GM12878 (cell line): ENCODE data around the gene FOLR2. TPM values are rescaled to one million over a fixed set of nuclear protein-coding genes. Genes with fewer than 3 reads are reported as not detected.

ENCODE experiments used
- ATAC-seq: fragments of 200-7000 bp; cut with Tn5 transposase; 3 replicates; pipeline ENCODE4 v1.9.1; 2020; ENCODE audit warnings: mild to moderate bottlenecking, moderate library complexity
- BruUV-seq: library from RNA; stranded (reverse); fragments of 400-500 nt; replicated peaks from 2 replicates; lab custom pipeline; 2021; lab: Mats Ljungman, UMichigan
- CTCF ChIA-PET: fragments of 300-600 bp; sonication (Branson Sonifier 250); formaldehyde crosslinking; extraction: SDS; loops from one replicate; lab custom pipeline; 2021; ENCODE audit warnings: inconsistent platforms; lab: Yijun Ruan, JAX
- POLR2A ChIA-PET: fragments of 350-600 bp; formaldehyde crosslinking; extraction: SDS; loops from one replicate; lab custom pipeline; 2021; ENCODE audit warnings: inconsistent platforms; lab: Charles Lee
- RAD21 ChIA-PET: fragments of 300-600 bp; sonication (Branson Sonifier 250); formaldehyde crosslinking; loops from one replicate; lab custom pipeline; 2023; ENCODE audit warnings: antibody characterized with exemption; ENCODE audit not compliant: unreplicated experiment; lab: Charles Lee
- SMC1A ChIA-PET: fragments of 300-600 bp; sonication (Branson Sonifier 250); formaldehyde crosslinking; loops from one replicate; lab custom pipeline; 2023; ENCODE audit not compliant: unreplicated experiment, uncharacterized antibody; lab: Charles Lee
- DNase-seq: peaks from one replicate; pipeline ENCODE4 v3.0.0-alpha.2; 2011; ENCODE audit warnings: low read depth, low spot score
- FAIRE-seq: peaks from 3 replicates; lab custom pipeline; 2011; peaks lifted over from hg19 to GRCh38; lab: Jason Lieb, UNC
- H2AFZ ChIP-seq: 2 replicates; pipeline ENCODE4 v1.6.0; 2011; ENCODE audit warnings: low read depth, low read length, control low read depth; ENCODE audit not compliant: control insufficient read depth
- H3K27ac ChIP-seq: 2 replicates; pipeline ENCODE4 v1.5.1; 2011; ENCODE audit warnings: control low read depth; ENCODE audit not compliant: control insufficient read depth, insufficient read depth
- H3K27me3 ChIP-seq, 2 experiments: replicated peaks in 1 of 2; 2 replicates each; pipeline versions ENCODE4 v1.6.0 to v1.6.1; 2011; ENCODE audit warnings: low read length in 1 of 2; ENCODE audit not compliant: control insufficient read depth in 2 of 2, insufficient read depth in 2 of 2
- H3K36me3 ChIP-seq, 2 experiments: 2 replicates each; pipeline ENCODE4 v1.5.1; 2011; ENCODE audit warnings: low read length in 1 of 2; ENCODE audit not compliant: control insufficient read depth in 2 of 2, insufficient read depth in 2 of 2
- H3K4me1 ChIP-seq: 2 replicates; pipeline ENCODE4 v1.6.1; 2011; ENCODE audit warnings: mild to moderate bottlenecking, low read length, moderate library complexity, mixed read lengths; ENCODE audit not compliant: control insufficient read depth, insufficient read depth
- H3K4me2 ChIP-seq: 2 replicates; pipeline ENCODE4 v1.6.0; 2011; ENCODE audit warnings: control low read depth; ENCODE audit not compliant: control insufficient read depth, insufficient read depth
- H3K4me3 ChIP-seq: fragments of 200-600 bp; sonication (generic); 2 replicates; pipeline ENCODE4 v1.5.1; 2016
- H3K79me2 ChIP-seq: 2 replicates; pipeline ENCODE4 v1.6.0; 2011; ENCODE audit warnings: low read length; ENCODE audit not compliant: control insufficient read depth, insufficient read depth
- H3K9ac ChIP-seq: 2 replicates; pipeline ENCODE4 v1.8.0; 2011; ENCODE audit warnings: low read length, control low read depth, mixed read lengths; ENCODE audit not compliant: control insufficient read depth, insufficient read depth
- H3K9me3 ChIP-seq: replicated peaks from 3 replicates; pipeline ENCODE4 v1.5.1; 2011; ENCODE audit warnings: mild to moderate bottlenecking, low read length; ENCODE audit not compliant: control insufficient read depth, insufficient read depth
- H4K20me1 ChIP-seq: 2 replicates; pipeline ENCODE4 v1.6.0; 2011; ENCODE audit not compliant: control insufficient read depth, insufficient read depth
- BMI1 ChIP-seq: fragments of 450-650 bp; IDR thresholded peaks from 2 replicates; pipeline ENCODE4 v1.6.1; 2016; ENCODE audit warnings: mild to moderate bottlenecking, moderate library complexity, borderline replicate concordance
- CREM ChIP-seq: IDR thresholded peaks from 2 replicates; pipeline ENCODE4 v1.6.1; 2014; ENCODE audit warnings: antibody characterized with exemption, low read depth
- IRF3 ChIP-seq: fragments of 450-650 bp; IDR thresholded peaks from 2 replicates; pipeline ENCODE4 v1.6.1; 2014; ENCODE audit warnings: mild to moderate bottlenecking
- POLR2A ChIP-seq: IDR thresholded peaks from 2 replicates; pipeline ENCODE4 v1.6.1; 2011; ENCODE audit warnings: low read depth, mild to moderate bottlenecking, low read length
- POLR2AphosphoS2 ChIP-seq: IDR thresholded peaks from 2 replicates; pipeline ENCODE4 v1.6.1; 2011; ENCODE audit warnings: low read depth, mild to moderate bottlenecking, low read length, improper control_type of control experiment, moderate library complexity
- SIX5 ChIP-seq: IDR thresholded peaks from 2 replicates; pipeline ENCODE4 v1.6.1; 2011; ENCODE audit warnings: mild to moderate bottlenecking, low read depth, low read length, moderate library complexity; ENCODE audit not compliant: severe bottlenecking
- SRF ChIP-seq, 2 experiments: IDR thresholded peaks; 2 replicates each; pipeline ENCODE4 v1.6.1; 2011; ENCODE audit warnings: low read depth in 2 of 2, low read length in 2 of 2, mild to moderate bottlenecking in 1 of 2, moderate library complexity in 1 of 2
- whole genome bisulfite sequencing: methylation state at CpG from one replicate; pipeline ENCODE4 v1.1.6; 2016; ENCODE audit warnings: low lambda C conversion rate; ENCODE audit not compliant: insufficient replicate concordance, insufficient coverage; ENCODE audit errors: missing lambda C conversion rate; 5-methylcytosine and 5-hydroxymethylcytosine counted together
- in situ Hi-C: fragments of 300-500 bp; cut with MboI; formaldehyde crosslinking; loops from 9 replicates; pipeline ENCODE4 v1.14.3; 2018; ENCODE audit warnings: mixed read lengths
- intact Hi-C: fragments of 100-400 bp; cut with micrococcal nuclease; formaldehyde crosslinking; loops from one replicate; pipeline ENCODE4 v1.14.2; 2022; ENCODE audit not compliant: unreplicated experiment
- polyA plus RNA-seq, 11 experiments: library from polyadenylated mRNA; depleted of rRNA in 4 of 11; unstranded in 6 of 11; stranded (reverse) in 5 of 11; fragments of >200 nt; fragmentation: Nextera tagmentation in 4 of 11; fragmentation: Illumina TruSeq in 1 of 11; extraction: Ambion mirVana in 4 of 11; extraction: Trizol in 1 of 11; gene quantifications; 1 replicate in 1 of 11; 2 replicates in 10 of 11; pipeline versions ENCODE4 v1.2.1 to v1.2.3, GENCODE V29; 2011 to 2016; ENCODE audit warnings: inconsistent platforms in 2 of 11, missing spikeins in 2 of 11, low read depth in 1 of 11
- total RNA-seq, 4 experiments: library from RNA; depleted of rRNA in 3 of 4; stranded (reverse); fragments of >200 nt in 3 of 4; fragmentation: Illumina TruSeq in 1 of 4; extraction: Trizol in 1 of 4; gene quantifications; 2 replicates each; pipeline versions ENCODE4 v1.2.1 to v1.2.3, GENCODE V29; 2013 to 2021

The FOLR2 gene
- total and polyA plus RNA-seq, 10 of the 15 experiments (the other 5 are each of a cell fraction or from before 2014, with no cell fraction given): 0.10 to 11.1 (median 1.9) TPM

GRCh38 chr11:72238492-72239312 is 22.1 kb downstream of the FOLR2 start:
- H3K4me2 ChIP-seq: peak overlapping the region; percentile 64; the same call in 1 of the 2 replicates
- TSS peak; percentile 61 for BruUV-seq
- ATAC-seq (no peak), DNase-seq (no peak), FAIRE-seq (no peak)
- ChIA-PET POLR2A (interaction anchor here (0.5 kb wide), 1 partner anchor 236 kb away, joined by 3 read pairs; no protein-coding TSS in a partner anchor), RAD21 (interaction anchor here (0.5 to 1.0 kb wide), 4 partner anchors 15 to 257 kb away, joined by 3 to 4 read pairs (median 3); no protein-coding TSS in a partner anchor), CTCF (interaction anchor here (0.6 to 2.0 kb wide), 17 partner anchors 11 to 214 kb away, joined by 3 to 9 read pairs (median 4); no protein-coding TSS in a partner anchor), SMC1A (interaction anchor here (0.9 to 1.4 kb wide), 5 partner anchors 16 to 192 kb away, joined by 3 to 8 read pairs (median 4); no protein-coding TSS in a partner anchor)
- TF ChIP-seq SIX5 (no peak), CREM (no peak), IRF3 (no peak), POLR2AphosphoS2 (no peak), BMI1 (peak; percentile 83), SRF (IDR thresholded peaks at IDR 0.05; ENCODE audit: low read depth in 2 of 2, low read length in 2 of 2) (peak; percentile 37 to 81; a peak in 3 of 4 replicates), POLR2A (peak; percentile 55; the same call in 1 of the 2 replicates)
- intact Hi-C loops (loop anchor here (2.0 to 5.0 kb wide), 2 partner anchors 174 to 192 kb away; no protein-coding TSS in a partner anchor), in situ Hi-C loops (no loop called here)
- H2AFZ ChIP-seq: no peak overlapping the region
- H3K27me3 ChIP-seq: peaks cover 5 to 11% of the 10 kb centered on the region in 2 experiments; a peak in 3 of 4 replicates
- WGBS: 69% methylated on average over 28 of the region's 28 CpGs
- H3K9ac ChIP-seq: no peak overlapping the region
- no peaks in the 10 kb centered on the region for H3K79me2 ChIP-seq
- peaks cover 4% of the 10 kb centered on the region for H3K4me1 ChIP-seq
- H3K36me3 ChIP-seq: peaks cover 0 to 8% of the 10 kb centered on the region in 2 experiments; a peak in 3 of 4 replicates
- no peaks in the 10 kb centered on the region; the same call in 2 of the 3 replicates for H3K9me3 ChIP-seq
- no peaks in the 10 kb centered on the region; the same call in 1 of the 2 replicates for H4K20me1 ChIP-seq
- H3K4me3 ChIP-seq: no peak overlapping the region
- no peak overlapping the region for H3K27ac ChIP-seq
